ENCODE results near the gene LLCFC1.

Gene LLCFC1

DNA sequence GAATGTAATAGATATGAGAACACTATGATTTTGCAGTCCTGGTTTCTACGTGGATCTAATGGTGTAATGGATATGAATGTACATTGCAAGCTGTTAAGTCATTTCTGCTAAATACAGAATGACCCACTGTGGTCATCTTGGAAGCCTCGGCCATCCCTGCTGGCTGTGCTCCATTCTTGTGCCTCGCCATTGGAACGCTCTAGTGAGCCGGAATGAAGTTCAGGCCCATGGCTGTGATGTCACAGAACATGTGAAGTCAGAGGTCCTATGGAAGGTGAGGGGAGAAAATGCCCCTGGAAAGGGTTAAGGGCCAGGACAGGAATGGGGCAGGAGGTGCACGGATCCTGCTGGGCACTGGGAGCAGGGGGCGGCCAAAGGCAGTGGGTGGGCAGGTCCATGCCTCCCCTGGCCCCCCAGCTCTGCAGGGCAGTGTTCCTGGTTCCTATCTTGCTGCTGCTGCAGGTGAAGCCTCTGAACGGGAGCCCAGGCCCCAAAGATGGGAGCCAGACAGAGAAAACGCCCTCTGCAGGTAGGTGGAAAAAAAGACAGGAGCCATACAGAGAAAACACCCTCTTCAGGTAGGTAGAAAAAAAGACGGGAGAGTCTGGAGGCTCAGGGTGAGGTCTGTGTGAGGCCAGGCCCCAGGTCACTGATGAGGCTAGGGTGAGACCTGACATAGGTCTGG, at the start of gene LLCFC1:
TSS of gene LLCFC1 (plus strand) at position 259 of the 685 bp plus-strand sequence. CDS start at position 397, 138 bp downstream.
- DNase-seq (ENCODE audit: low read depth in 2 of 2) = no peak

DNA sequence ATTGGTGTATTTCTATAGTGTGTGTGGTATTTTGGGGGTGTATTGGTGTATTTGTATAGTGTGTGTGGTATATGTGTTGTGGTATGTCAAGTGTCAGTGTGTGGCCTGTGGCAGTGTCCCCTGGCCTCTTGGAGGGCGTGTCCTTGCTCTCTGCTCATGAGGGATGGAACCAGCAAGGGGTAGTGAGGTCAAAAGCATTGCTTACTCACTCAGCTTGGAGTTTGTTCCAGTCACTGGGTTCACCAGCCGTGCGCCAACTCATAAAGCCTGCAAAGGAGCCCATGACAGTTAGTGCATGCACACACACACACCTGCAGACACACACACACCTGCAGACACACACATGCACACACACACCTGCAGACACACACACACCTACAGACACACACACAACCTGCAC, 49.5 kb upstream of the LLCFC1 start:
- no peak for DNase-seq (ENCODE audit: low read depth in 2 of 2)

DNA sequence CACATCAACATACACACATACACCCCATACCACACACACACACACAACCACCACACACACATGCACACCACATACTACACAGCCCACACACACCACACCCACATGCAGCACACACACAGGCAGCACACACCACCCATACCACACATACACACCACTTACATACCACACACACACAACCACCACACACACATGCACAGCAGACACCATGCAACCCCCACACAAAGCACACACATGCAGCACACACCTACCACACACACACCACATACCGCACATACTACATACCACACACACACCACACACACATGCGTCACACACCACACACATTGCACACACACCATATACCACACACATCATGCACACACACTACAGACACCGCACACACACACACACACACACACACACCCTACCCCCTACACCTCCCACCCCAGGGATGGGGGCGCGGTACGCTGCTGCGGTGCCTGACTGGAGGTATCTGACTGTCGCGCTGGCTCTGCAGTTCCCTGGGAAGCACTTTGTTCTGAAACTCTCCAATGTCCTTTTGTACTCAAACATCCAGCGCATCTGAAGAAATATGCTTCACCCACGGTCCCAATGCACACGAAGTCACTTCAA, 48.3 kb upstream of the LLCFC1 start:
- no peak for DNase-seq (ENCODE audit: low read depth in 2 of 2)

DNA sequence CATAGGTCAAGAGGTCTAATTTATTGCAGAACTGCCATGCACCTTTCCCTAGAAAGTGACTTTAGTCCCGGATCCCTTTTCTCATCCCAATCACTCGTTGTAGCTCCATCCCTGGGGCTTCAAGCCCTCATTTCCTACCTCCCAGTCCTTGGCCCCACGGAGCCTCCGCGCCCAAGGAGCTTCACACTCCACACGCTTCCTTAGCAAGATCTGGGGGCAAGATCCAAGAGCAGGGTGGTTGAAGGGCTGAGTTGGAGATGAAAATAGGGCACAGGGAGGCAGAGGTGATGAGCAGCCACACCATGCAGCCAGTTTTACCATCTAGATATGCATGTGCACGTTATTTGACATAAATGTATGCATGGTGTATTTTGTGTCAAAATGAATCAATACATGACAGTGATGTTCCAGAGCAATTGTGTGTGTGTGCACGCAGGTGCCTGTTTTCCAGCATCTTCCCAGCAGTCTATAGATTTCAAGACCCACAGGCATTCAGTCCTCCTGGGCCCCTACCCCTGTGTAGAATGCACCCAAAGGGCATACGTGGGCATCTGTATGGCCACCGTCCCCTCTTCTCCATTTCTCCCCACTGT, 47.7 kb upstream of the LLCFC1 start:
- no peak for DNase-seq (ENCODE audit: low read depth in 2 of 2)

DNA sequence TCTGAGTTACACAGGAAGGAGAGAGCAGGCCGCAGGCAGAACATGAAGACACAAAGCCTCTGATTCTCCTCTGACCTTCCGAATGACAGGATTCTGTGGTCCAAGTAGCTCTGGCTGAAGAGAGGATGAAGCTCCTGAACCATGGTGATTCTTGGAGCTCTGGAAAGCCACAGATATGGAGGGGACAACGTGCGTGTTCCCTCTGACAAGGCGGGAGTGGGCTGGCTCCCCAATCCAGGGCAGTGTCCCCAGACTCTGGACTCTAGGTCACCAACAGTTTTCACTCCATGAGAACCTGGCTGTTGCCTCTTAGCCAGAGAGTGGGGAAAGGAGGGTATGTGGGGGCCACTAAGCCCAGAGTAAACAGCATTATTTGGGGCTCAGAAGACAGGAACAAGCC, 46.3 kb upstream of the LLCFC1 start:
- DNase-seq (ENCODE audit: low read depth in 2 of 2) = no peak

DNA sequence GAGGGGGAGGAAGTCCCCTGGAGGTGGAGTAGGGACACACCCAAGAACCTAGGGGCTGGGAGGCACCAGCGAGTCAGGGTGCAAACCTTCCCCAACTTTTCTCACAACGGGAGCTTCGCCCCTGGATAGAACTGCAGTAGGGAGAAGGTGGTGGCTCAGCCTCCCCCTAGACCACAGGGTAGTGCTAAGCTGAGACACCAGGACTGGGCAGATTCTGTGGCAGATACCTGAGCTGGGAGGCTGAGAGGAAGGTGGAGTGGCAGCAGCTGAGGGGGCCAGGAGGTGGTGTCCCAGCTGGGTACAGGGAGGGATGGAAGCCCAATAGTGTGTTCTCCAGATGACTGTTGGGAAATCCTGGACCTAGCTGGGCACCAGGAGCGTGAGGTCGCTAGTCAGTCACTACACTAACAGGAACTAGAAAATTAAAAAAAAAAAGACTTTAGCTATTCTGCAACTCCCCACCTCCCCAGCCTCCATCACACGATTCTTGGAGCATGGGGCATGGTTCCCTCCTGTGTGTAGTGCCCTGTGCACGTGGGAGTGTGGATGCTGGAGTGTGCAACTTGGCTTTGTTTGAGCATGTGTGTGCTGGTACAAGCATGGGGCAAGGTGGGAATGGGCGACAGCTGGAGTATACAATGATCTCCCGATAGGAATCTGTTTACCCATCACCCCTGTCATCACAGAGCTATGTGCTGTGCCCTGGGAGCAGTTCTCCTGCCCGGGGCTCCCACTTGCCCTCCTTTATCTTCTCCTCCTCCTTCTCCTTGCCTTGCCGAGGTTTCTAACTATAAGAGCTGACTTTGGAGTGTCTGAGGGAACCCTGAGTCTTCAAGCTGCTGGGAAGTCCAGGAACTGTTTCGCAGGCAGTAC, 44.9 kb upstream of the LLCFC1 start:
- no peak for DNase-seq (ENCODE audit: low read depth in 2 of 2)

DNA sequence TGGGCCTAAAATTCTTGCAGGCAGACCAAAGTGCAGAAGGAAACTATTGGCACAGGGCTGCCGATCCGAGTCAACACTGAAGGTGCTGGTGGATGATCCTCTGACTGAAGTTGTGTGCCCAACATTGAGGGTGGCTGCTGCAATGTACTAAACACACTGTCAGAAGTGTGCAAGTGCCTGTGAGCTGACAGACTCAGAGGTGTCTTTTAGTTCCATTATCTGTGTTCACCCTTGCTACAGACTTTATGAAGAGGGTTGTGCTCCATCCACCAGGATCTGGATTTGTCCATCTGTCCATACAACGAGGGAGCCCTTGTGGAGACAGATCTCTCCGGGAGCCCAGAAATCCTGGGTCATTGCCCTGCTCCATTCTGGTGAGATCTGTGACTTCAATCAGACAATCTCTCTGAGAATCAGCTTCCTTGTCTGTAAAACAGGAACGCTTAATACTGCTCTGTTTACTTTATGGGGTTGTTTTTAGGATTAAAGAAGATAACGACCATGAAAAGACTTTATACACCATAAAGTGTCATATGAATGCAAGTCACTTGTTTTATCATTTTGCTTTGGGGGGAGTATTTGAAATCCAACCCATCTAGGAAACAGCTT, 44.2 kb upstream of the LLCFC1 start:
- DNase-seq (ENCODE audit: low read depth in 2 of 2) = no peak

DNA sequence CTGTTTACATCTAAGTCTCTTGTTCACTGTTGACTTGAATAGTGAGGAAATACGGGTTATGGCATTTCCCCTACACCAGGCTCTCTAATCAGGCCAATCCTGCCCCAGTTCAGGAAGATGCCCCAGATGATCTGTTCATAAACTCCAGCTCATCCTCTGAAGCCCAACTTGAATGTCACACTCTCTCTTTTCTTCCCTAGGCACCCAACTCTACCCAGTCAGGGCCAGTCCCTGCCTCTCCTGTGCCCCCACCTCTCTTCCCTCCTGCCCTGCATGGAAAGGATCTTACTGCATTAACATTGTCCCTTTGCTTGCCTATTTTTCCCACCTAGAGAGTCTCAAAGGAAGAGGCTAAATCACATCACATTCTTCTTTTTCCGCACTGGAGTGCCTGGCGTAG, 43.1 kb upstream of the LLCFC1 start:
- DNase-seq (ENCODE audit: low read depth in 2 of 2) = no peak

DNA sequence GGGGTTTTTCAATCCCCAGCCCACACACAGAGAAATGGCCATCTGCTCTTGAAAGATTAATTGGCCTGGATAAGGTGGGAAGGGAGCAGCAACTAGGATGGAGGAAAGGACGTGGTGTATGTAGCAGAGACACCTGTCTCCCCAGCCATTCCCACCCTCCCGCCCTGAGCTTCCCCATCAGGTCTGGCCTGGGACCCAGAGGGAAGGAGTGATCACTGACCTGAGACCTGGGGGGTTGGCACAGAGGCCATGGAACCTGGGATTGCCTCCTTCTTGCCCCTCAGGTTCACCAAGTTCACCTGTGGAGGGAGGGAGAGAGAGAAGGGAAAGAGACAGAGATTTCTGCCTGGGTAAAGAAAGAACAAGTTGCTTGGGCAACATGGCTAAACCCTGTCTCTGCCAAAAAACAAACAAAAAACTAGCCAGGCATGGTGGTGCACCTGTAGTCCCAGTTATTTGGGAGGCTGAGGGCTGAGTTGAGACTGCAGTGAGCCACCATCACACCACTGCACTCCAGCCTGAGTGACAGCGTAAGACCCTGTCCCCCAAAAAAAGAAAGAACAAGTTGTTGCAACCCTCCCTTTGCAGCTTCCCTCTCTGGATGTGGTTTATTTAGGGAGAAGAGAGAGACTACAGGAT, 42.4 kb upstream of the LLCFC1 start:
- no peak for DNase-seq (ENCODE audit: low read depth in 2 of 2)

DNA sequence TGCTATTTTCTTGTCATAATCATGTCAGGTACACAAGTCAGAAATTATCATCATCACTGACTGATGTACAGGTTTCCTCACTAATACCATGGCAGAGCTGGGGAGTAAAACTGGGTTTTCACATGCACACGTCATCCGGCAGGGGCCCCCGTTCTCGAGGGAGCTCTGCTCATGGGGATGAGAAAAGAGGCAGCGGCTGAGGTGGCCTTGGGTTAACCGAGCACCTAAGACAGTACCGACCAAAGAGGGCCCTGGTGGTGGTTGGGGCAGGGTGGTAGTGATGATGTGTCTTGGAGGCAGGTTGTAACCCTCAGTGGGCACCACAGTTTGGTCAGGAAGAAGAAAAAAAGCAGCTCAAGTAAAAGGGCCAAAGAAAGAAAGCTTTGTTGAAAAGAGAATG, 41.6 kb upstream of the LLCFC1 start:
- no peak for DNase-seq (ENCODE audit: low read depth in 2 of 2)

DNA sequence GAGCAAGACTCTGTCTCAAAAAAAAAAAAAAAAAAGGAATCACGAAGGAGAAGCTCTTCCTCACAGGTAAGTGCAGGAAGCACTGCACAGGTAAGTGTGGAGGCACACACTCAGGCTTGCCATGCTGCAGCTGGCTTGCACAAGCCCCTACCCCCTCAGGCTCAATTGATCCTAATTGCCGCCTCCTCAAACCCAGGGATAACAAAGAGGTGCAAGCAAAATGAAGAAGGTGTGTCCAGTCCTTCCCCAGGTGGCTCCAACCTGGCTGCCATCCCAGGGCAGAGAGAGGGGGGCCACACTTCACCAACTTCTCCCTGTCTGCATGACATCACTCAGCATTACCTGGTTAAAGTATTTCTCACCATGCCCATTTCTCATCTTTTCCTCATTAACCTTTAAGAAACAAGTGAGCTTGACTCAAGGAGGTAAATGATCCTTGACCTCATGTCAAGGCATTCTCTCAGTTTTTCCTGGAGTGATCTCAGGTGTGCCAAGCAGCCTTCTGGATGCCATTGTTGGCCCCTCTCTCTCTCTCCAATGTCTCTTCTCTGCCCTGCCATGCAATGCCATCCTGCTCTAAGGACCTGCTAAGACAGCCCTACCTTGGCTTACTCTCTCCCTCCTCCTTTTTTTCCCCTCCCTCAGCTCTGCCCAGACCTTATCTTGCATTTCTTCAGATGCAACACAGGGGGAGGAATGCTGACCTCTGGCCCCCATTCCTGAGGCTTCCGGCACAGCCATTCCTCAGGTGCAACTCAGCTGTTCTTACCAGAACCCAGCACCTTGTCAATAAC, 40.7 kb upstream of the LLCFC1 start:
- no peak for DNase-seq (ENCODE audit: low read depth in 2 of 2)

DNA sequence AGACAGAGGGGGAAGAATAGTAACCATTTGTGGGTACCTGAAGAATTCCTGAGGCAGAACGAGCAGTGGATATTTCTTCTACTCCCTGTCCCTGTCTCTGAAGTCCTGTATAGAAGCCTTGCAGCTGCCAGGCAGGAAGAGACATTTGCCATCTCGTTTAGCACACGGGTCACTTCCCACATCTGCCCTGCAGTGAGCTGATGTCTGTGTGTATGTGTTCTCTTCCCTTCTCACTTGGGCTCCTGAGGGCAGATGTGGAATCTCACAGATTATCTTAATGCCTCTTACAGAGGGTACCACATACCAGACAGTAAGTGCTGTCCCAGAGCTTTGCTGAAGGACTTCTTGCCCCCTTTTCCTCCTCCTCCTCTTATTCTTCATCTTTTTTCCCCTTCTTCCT, 39.6 kb upstream of the LLCFC1 start:
- DNase-seq (ENCODE audit: low read depth in 2 of 2) = no peak

DNA sequence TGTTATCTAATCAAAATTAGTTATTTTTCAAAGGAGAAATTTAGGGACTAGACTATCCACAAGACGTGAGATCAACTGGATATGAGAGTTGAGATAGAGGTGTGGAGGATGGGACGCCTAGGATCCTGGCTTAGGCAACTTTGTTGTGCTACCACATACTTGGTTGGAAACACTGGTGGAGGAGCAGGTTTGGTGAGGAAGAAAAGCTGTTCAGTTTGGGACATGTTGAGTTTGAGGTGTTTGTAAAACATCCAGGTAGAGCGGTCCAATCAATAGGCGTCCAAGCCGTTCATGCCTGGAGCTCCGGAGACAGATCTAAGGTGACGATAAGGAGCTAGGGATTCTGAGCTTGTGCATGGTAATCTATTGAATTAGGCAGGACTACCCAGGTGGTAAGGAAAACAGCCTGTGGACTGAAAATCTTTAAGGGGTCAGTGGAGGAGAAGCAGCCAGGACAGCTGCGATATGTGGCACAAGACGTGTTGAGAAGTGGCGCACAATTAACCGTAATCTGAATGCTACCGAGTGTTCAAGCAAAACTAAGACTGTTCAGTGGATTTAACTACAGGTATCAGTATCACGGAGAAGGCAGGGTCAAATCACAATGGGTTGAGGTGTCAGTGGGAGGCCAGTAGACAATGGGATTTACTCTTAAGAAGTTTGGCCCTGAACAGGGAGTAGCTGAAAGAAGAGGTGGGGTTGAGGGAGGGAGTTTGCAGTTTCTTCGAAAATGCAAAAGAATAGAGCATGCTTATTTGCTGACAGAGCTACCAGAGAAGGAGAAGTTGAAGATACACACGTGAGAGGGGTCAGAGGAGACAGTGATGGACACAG, 37.6 kb upstream of the LLCFC1 start:
- DNase-seq (ENCODE audit: low read depth in 2 of 2) = no peak

DNA sequence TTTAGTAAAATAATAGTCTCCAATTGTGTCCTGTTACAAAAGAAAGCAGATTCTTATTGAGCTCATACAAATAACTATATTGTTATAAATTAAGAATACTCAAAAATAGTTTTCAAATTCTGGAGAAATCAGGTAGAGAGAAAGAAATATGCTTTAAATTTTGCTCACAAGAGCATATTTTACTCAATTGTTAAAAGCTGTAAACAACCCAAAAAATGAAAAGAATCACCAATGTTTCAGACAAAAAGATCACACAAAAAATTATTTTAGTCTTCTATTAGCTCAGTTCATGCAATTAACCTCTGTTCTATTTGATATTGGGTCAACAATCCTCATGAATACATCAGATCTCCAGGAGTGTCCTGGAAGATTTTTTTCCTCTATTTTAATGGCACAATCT, 35.2 kb upstream of the LLCFC1 start:
- DNase-seq (ENCODE audit: low read depth in 2 of 2) = no peak

DNA sequence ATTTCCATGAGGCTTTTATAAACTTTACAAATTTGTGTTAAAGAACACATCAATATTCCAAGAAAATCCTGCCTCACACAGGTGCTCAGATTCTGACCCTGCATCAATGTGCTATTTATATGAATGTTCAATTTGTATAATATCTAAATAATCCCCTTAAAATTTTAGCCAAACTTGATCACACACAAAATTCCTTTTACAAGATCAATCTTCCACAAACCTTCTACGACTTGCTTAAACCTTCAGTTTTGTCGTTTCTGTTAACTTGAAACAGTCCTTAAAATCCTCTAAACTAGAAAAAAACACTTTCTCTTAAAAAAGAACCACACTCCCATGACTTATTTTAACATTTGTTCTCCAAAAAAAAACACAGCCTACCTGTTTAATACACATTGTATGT, 33.5 kb upstream of the LLCFC1 start:
- DNase-seq (ENCODE audit: low read depth in 2 of 2) = no peak

DNA sequence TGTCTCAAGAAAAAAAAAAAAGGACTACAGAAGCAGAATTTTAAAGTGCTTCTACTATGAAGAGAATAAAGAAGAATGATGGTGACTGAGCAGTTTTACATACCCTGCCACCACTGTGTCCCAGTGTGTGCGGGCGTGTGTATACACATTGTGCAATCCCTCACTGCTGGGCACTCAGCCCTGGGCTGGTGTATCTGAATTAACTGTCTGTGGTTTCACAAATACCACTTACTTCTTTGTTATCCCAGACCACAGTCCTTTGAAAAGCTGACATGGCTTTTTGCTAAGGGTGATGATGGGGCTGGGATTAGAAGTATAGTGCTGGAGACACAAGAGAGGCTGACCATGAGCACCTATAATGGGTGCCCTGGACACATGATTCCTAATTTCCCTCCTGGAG, 32.6 kb upstream of the LLCFC1 start:
- DNase-seq (ENCODE audit: low read depth in 2 of 2) = no peak

DNA sequence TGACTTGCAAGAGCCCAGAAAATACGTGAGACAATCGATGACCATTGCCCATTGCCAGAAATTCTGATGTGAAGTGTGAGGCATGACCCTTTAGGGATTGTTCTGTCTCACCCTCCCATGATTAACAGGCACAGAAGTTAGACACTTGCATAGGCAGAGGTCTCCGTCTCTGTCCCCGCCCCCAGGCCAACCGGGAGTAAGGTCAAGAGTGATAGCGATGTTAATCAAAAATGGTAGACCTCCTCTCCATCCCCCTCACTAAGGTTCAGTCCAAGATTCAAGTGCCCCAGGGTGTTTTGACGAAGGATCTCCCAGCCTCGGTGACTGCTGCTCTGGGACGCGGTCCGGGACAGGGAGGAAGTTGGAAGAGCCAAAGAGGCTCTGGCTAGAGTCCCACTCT, 31.0 kb upstream of the LLCFC1 start:
- DNase-seq (ENCODE audit: low read depth in 2 of 2) = no peak

DNA sequence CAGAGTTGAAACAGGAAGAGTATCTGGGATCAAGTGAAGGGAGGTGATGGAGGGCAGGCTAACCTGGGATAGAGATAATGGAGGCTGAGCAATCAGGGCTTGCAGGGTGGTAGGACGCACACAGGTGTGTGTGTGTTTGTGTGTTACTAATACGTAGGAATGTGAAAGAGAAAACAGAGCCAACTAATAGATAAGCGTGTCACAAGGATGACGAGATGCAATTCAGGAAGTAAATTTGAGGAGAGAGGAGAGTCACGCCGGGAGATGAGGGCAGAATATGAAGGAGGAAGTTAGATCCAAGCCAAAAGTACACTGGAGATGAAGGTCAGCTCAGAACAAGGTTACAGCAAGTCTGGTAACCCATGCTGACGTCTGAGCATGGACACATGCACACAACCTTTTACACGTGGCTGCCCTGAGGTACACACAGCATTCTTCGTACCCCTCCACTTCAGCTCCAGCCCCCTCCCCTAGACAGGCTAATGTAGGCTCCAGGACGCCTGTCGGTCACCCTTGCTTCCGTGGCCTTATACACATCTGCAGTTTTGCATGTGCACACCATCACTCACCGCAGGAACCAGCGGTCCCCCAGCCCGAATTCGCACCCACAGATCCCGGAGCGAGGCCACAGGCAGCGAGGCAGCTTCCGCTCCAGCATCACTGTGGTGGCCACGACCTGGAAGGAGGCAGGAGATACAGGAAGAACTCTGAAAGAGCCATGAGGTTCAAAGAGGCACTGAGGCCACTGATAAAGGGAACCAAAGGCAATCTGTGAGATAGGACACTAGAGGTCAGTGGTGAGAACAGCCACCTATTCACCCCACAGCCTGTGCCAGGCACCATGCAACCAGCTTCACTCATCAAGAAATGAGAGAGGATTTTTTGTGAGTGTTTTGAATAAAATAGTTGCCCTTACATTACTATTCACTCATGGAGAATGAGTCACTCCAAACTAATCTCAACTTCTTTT, 30.1 kb upstream of the LLCFC1 start:
- DNase-seq (ENCODE audit: low read depth in 2 of 2) = no peak

DNA sequence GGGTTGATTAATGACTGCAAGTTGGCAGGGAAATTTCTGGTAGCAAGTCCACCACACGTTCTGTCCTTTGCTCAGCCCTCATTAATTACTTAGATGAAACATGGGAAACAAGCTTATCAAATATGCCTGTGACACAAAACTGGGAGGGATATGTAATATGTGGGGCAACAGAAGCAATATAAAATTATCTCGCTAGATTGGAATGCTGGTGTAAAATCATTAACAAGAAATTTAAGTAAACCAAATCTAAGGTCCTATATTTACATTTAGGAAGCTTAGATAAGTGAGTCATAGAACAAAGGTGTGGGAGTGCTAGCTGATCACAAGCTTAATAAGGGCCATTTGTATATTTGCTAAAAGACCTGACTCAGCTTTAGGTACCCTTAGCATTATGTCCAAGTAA, 29.3 kb upstream of the LLCFC1 start:
- no peak for DNase-seq (ENCODE audit: low read depth in 2 of 2)

Measured in stimulated activated CD8-positive, alpha-beta memory T cell treated with anti-CD3 and anti-CD28 coated beads, Interleukin-7, amount 100 ng/mL, for 4 hours (primary cell).